ENCODE results near the gene NRCAM.

Gene NRCAM

DNA sequence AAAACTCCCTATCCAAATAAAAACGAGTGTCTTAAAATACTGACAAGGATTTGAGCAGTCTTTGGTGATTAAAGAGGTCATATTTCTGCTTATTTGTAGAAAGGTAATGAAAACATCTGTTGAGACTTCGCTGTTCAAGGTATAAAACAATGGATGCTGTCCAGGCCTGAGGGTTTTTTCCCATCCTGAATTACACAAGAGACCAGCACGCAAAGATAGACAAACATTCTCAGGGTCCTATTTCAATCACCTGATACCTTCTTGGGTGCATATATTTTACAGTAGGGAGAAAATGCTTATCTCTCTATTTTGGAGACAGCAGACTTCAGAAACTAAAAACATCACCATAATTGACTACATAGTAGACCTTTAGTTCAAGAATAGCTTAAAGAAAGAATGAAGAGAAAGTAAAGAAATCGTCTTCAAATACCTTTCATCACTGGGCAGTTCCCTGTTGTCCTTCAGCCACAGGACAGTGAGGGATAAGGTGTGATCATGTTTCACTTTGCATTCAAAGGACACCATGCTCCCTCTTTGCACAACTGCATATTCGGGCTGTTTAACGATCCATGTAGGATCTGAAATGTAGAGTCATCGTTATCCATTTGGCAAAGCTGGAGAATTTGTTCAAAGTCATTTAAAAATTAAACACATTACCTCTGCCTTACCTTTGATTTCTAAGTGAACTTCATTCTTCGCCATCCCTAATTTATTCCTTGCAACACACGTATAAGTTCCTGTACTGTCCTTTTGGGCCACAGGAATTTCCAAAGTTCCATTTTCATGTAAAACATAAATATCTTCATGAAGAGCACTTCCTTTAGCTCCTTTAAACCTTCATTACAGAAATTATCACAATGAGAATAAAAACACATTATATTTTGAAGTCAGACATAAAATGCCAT lies 262.4 kb downstream of the NRCAM start:
- DNase-seq = no peak

DNA sequence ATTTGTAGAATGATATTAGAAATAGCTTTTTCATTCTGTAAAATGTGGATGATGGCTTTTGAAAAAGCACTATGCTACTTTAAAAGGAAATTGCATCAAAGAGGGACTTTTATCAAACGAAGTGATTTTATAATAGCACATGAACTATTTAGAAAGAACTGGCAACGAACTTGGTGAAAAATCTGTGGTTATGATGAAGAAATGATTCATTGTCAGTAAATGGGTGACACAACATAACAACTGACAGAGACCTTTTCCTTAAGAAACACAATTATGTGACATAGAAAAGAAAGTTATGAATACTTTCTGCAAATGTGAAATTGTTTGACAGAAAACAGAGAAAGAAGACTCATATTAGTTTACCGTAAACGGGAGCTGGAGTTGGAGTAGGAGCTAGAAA lies 265.3 kb downstream of the NRCAM start:
- DNase-seq = no peak

- DNase-seq = no peak
Observed at GRCh38 chr7:108189733-108190388, 266.4 kb downstream of the NRCAM start.

- no peak for DNase-seq
Observed at GRCh38 chr7:108188724-108189123, 267.5 kb downstream of the NRCAM start.

DNA sequence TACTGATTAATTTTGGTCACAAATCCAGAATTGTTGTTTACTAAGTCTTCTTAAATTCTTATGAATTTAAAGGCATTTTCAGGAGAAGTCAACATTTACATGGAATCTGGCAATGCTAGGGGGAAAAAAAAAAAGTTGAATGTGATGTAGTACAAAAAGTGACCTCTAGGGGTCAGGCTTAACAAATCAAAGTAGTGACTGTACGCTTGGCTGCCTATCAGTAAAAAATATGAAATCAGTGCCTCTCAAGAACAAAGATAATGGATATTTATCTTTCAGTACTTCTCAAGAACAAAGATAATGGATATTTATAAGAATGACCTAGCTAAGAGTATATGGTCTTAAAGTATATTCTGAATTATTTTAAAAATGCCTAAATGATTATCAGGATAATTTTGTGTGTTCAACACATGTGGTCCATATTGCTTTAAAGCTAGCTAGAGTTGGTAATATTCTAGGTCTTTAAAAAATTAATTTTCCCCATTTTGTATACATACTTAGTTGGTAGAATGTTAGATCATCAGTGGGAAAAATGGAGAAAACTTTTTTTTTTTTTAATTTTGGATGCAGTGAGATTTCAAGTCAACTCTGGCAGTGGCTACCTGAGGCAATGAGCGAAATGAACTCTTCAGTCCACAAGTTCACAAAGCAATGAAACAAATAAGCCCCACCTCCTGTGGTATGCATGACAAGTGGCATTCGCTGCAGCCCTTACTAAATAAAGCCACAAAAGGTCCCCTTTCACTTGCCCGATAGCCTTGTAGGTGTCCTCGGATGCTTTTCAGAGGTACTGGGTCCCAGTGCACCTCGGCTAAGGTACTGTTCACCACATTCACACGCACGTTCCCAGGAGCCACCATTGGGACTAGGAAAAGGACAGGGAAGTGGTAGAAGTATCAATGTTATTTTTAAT lies 274.9 kb downstream of the NRCAM start:
- no peak for DNase-seq

DNA sequence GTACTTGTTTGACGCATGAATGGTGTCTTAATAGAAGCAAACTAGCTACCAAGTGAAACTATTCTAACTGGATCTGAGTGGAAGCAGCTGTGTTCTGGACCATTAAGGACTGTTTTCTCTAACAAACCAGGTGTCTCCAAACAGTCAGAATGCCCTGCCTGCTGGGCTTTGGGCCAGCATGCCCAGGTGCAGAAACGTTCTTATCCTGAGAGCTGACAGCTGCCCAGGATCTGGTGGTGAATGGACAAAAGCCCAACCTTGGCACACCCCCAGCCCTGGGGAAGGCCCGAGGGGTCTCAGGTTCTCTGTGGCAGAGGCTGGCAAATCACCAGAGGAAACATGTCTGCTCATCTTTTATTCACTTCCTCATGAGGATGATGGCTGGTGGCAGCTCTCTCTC lies 277.8 kb downstream of the NRCAM start:
- no peak for DNase-seq

- no peak for DNase-seq
Observed at GRCh38 chr7:108171164-108171563, 285.1 kb downstream of the NRCAM start.

- no peak for DNase-seq
Observed at GRCh38 chr7:108170251-108170650, 286.0 kb downstream of the NRCAM start.

GRCh38 chr7:108167460-108167859 lies 288.8 kb downstream of the NRCAM start:
- DNase-seq = no peak

DNA sequence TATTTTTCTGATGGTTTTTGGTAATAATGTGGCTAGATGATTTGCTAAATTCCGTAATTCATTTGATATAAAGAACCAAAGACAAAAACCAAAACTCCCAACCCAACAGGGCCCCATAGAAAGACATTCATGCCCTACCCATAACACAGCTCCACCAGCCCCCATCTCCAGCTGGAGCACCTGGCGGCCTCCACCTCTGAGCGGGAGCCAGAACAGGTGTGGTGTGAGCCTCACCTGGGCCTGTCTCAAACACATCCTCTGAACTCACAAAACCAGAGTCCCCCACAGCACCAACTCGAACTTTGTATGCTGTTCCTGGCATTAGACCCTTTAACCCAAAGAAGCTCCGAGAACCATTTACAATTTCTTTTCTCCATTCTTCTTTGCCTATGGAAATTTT lies 289.5 kb downstream of the NRCAM start:
- DNase-seq = no peak

DNA sequence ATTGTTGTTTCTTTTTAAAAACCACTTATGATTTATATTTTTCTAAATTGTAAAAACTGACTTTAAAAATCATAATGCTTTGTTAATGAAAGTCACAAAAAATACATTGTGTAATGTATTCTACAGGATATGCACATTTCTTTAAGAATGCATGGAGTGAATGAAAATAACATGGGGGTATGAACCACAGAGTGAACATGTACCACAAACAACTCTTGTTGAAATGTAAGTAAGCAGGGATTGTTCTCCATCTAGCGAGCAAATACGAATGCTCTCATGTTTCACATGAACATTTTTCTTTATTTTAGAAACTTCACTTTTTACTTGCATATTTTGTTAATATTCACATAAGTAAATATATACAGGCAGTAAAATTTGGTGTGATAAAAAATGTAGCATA lies 290.5 kb downstream of the NRCAM start:
- no peak for DNase-seq

DNA sequence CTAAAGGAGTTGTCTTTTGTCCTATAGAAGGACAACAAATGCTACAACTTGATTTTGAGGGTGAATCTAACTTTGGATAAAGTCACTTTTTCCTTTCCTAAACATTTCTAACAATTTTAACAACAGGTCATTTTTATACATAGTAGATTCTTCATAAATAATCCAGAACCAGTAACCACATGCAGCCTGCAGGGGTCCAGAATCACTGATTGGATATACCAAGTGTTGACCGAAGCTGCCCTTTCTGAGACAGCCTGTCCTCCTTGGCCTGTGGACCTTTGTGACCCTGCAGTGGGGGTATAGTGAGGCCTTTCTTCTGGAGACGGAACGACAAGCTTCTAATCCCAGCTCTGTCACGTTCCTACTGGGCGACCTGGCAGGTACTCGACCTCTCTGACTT lies 291.3 kb downstream of the NRCAM start:
- DNase-seq = no peak

GRCh38 chr7:108164342-108164741 lies 291.9 kb downstream of the NRCAM start:
- DNase-seq = no peak

DNA sequence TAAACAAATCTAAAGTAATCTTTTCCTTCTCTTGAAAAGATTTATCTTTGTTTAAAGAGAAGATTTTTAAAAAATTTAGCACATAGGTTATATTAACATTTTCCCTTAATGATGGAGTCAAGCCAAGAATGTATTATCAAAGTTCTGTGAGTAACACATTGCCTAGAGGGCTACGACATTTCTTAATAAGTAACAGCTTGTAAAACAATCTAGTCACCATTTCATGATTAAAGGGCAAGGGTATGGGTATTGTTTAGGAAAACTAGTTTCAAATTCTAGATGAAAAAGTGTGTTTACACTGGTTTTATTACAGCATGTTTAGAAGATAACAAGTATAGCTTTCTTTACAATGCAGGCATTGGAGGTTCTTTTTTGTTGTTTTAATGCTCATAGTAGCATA lies 297.5 kb downstream of the NRCAM start:
- DNase-seq = no peak

- DNase-seq = no peak
Observed at GRCh38 chr7:108157606-108158335, 298.5 kb downstream of the NRCAM start.

DNA sequence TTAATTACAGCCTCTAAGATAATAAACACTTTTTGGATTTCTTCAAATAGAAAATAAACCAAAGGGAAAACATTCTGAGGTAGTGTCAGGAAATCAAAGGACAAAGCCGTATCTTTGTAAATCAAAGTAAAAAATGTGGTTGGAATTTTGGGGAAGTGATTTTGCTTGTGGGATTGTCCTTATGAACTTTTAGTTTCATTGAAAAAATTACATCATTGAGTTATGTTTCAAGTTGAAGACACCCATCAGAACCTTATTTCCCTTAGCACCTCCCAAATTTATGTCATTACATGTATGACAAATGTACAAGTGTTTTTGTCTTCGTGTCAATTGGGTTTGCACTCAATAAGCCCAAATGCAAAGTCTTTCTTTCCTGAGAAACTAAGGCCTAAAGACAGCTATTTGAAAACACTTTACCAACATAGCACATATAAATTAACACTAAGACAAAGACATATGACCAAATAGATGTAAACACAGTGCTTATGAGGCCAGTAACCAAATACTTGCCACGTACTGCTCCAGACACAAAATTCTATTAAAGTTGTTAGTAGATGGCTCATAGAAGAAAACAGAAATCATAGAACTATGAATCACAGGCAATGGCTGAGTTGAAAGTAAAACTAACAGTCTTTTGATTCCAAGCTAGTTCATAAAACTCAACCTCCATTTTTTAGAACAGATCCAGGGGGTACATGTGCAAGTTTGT lies 299.2 kb downstream of the NRCAM start:
- DNase-seq = no peak

- no peak for DNase-seq
Observed at GRCh38 chr7:108152198-108152597, 304.0 kb downstream of the NRCAM start.

DNA sequence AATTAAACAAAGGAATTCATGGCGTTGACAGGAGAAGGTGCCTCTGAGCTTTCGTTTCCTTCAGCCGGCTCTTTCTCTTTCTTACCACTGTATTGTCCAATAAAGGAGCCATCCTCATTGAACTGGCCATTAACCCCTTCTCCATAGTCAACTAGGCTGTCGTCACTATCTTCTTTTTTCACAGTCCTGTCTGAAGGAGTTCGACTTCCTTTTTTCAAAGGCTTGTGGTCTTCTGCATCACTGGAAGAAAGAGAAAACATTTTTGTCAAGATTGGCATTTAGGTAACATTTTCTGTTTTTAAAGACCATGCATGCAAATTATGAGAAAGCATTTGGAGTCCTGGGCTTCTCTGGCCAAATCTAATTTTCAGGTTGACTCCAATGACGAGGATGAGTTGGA lies 306.3 kb downstream of the NRCAM start:
- DNase-seq = no peak

DNA sequence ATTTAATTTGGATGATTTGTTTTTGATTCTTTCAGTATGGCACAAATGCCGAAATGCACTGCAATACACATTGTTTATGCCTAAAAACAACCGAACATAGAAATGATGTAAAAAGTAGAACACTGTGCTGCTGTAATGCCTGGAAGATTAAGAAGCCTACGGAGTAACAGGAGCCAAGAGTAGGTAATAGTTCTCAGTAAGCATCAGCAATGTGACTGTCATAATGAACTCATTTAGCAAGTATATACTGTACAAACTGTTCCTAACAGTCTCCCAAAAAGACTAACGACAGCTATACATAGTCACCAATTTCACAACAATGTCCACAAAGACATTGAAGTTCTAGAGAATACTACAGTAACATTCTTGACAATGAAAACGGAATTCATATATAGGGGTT lies 307.1 kb downstream of the NRCAM start:
- DNase-seq = no peak

GRCh38 chr7:108147031-108147563 lies 309.1 kb downstream of the NRCAM start:
- no peak for DNase-seq

GRCh38 chr7:108146070-108146842 lies 310.0 kb downstream of the NRCAM start:
- peak; percentile 2 for DNase-seq
